ENCODE data around the gene RDH8.

Gene RDH8

DNA sequence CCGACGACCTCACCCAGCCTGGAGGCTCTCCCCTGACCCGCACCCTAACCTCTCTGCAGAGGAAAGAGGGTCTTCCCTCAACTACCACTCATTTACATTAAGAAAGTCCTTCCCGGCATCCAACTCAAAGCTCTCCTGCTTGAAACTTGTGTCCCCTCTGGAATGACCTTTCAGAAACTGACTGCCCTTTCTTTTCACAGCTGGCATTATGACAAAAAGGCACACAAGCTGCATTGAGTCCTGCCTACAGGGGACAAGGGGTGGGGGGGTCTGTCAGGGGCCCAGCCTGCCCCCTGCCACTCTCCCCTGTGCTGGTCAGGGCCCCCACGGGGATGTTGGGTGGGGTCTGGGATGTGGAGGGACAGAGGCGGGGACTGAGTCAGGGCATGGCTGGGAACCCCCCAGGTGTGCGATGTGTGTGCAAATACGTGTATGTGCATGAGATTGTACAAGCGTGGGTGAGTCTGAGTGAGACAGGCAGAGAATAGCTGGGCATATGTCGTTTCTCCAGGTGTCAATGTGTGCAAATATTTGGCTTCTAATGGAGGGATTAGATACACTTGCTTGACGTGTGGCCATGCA lies 5.0 kb upstream of the RDH8 start:
- no peak for TF ChIP-seq CTCF (IDR thresholded peaks at IDR 0.05; ENCODE audit: control insufficient read depth, insufficient read depth, low read depth, low read length, missing control alignments)
- no peak overlapping the region for H3K4me3 ChIP-seq (ENCODE audit: control insufficient read depth, low read depth, low read length)
- no peak for DNase-seq (ENCODE audit: low read depth)

DNA sequence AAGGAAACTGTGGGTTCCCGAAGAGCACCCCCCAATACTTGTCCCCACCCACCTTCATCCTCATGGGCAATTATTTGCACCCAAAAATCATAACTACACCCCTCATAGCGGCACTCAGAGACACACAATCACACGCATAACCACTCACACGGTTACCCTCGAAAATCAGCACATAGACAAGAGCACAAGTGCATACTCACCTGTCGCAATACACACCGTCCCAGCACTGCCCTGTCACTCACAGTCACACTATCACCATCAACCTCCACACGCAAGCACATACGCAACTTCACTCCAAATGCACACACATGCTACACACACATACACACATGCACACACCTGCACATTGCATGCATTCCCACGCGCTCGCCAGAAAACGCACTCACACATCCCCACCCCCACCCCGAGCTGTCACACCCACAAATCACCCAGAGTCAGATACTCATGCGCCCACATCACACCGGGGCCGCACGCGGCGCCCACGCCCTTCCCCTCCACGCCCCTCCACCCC lies 3.5 kb upstream of the RDH8 start:
- no peak for TF ChIP-seq CTCF (IDR thresholded peaks at IDR 0.05; ENCODE audit: control insufficient read depth, insufficient read depth, low read depth, low read length, missing control alignments)
- H3K4me3 ChIP-seq (ENCODE audit: control insufficient read depth, low read depth, low read length): peak overlapping the region; percentile 61
- no peak for DNase-seq (ENCODE audit: low read depth)

- no peak for DNase-seq (ENCODE audit: low read depth)
- no peak for TF ChIP-seq CTCF (IDR thresholded peaks at IDR 0.05; ENCODE audit: control insufficient read depth, insufficient read depth, low read depth, low read length, missing control alignments)
- peak within 1 kb of the TSS; percentile 61 for H3K4me3 ChIP-seq (ENCODE audit: control insufficient read depth, low read depth, low read length)
Measured at GRCh38 chr19:10010247-10010691, 3.0 kb upstream of the RDH8 start, which contains the start of gene COL5A3. TSS of gene COL5A3 (minus strand) at chr19:10010504. CDS start at chr19:10010385, 119 bp downstream.

DNA sequence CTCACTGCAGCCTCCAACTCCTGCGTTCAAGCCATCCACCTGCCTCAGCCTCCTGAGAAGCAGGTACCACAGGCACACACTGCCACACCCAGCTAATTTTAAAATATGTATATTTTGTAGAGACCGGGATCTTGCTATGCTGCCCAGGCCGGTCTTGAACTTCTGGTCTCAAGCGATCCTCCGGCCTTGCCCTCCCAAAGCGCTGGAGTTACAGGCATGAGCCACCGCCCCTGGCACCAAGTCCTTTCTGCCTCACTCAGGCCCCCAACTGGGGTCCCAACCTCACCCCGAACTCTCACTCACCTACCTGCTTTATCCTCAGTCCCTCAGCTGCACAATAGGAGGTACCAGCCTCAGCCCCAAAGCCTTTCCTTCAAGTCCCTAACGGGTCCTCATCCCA lies 2.3 kb upstream of the RDH8 start:
- no peak for DNase-seq (ENCODE audit: low read depth)
- no peak overlapping the region for H3K4me3 ChIP-seq (ENCODE audit: control insufficient read depth, low read depth, low read length)
- TF ChIP-seq CTCF (IDR thresholded peaks at IDR 0.05; ENCODE audit: control insufficient read depth, insufficient read depth, low read depth, low read length, missing control alignments): no peak

DNA sequence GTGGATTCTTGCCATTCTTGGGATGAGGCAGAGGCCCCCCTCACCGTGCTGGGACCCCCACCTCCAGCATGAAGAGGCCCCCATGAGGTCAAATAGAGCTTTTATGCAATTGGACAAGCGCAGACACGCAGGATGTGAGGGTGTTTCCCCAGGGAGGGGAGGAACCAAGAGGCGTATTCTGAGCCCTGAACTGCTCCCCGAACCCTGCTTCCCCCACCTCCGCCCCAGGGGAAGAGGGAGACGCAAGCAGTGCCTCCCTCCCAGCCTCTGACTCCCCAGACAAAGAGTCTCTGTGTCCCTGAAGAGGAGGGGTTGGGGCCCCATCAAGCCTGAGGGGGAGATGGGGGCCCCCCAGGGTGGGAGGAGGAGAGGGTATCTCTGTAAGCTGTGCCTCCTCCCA lies 1.3 kb upstream of the RDH8 start:
- DNase-seq (ENCODE audit: low read depth): no peak
- H3K4me3 ChIP-seq (ENCODE audit: control insufficient read depth, low read depth, low read length): no peak overlapping the region
- no peak for TF ChIP-seq CTCF (IDR thresholded peaks at IDR 0.05; ENCODE audit: control insufficient read depth, insufficient read depth, low read depth, low read length, missing control alignments)

DNA sequence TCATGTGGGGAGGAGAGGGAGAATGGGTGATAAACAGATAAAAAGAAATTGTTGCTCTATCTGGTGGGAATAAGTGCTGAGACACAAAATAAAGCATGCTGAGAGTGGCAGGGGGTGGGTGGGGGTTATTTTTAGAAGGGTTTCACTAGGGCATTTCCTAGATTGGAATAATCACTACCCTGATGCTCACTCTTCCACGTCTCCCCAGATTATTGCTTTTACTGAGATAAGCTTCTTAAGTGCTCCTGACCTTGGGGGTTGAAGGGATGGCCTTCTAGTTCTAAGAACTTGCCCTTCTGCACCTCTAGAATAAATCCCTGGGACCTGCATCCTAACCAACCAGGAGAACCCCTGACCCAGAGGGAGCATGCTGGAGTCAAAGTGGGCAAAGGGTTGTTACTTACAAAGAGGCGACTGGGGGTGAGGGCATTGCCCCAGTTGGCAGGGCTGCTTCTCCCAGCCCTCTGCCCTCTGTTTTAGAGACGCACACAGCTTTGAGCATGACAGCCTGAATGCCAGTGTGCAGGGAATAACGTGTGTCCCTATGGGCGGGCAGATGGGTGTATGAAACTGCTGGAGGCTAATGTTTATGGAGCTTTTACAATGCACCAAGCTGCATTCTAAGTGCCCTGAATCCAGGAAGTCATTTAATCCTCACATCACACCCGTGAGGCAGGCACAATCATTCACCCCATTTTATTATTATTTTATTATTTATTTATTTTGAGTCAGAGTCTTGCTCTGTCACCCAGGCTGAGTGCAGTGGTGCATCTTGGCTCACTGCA lies 743 bp downstream of the RDH8 start:
- TF ChIP-seq CTCF (IDR thresholded peaks at IDR 0.05; ENCODE audit: control insufficient read depth, insufficient read depth, low read depth, low read length, missing control alignments): no peak
- no peak for DNase-seq (ENCODE audit: low read depth)
- H3K4me3 ChIP-seq (ENCODE audit: control insufficient read depth, low read depth, low read length): no peak overlapping the region

Data from AG09309 (cell line).